MM.1S (cell line): ENCODE data around the gene ADGRV1.

ENCODE experiments used
- DNase-seq: peaks from one replicate; pipeline ENCODE4 v3.0.0-alpha.2; 2015
- H2AFZ ChIP-seq: fragments of 300-600 bp; sonication (generic); 2 replicates; pipeline ENCODE4 v1.6.0; 2016; ENCODE audit warnings: antibody characterized with exemption, low read length
- H3F3A ChIP-seq: fragments of 300-600 bp; sonication (generic); 2 replicates; pipeline ENCODE4 v1.6.1; 2016; ENCODE audit warnings: mild to moderate bottlenecking, antibody characterized with exemption, low read length, moderate library complexity, mixed read lengths; ENCODE audit not compliant: insufficient read depth
- H3K27ac ChIP-seq: fragments of 300-600 bp; sonication (generic); 2 replicates; pipeline ENCODE4 v1.5.1; 2016; ENCODE audit warnings: mild to moderate bottlenecking, low read length
- H3K27me3 ChIP-seq: fragments of 300-600 bp; sonication (generic); replicated peaks from 2 replicates; pipeline ENCODE4 v1.6.0; 2016; ENCODE audit warnings: low read length; ENCODE audit not compliant: insufficient read depth
- H3K36me3 ChIP-seq: fragments of 300-600 bp; sonication (generic); replicated peaks from 2 replicates; pipeline ENCODE4 v1.6.1; 2016; ENCODE audit warnings: mild to moderate bottlenecking, low read length, mixed read lengths; ENCODE audit not compliant: insufficient read depth
- H3K4me1 ChIP-seq: fragments of 300-600 bp; sonication (generic); 2 replicates; pipeline ENCODE4 v1.6.1; 2016; ENCODE audit warnings: low read length, mixed read lengths
- H3K4me2 ChIP-seq: fragments of 300-600 bp; sonication (generic); 2 replicates; pipeline ENCODE4 v1.6.0; 2016; ENCODE audit warnings: low read depth, low read length
- H3K4me3 ChIP-seq: fragments of 300-600 bp; sonication (generic); 2 replicates; pipeline ENCODE4 v1.5.1; 2016; ENCODE audit warnings: low read length, mixed read lengths
- H3K79me2 ChIP-seq: fragments of 300-600 bp; sonication (generic); 2 replicates; pipeline ENCODE4 v1.6.1; 2016; ENCODE audit warnings: mixed run types, low read length, mixed read lengths
- H3K9ac ChIP-seq: fragments of 300-600 bp; sonication (generic); 2 replicates; pipeline ENCODE4 v1.6.1; 2016; ENCODE audit warnings: low read length, mixed read lengths
- H3K9me2 ChIP-seq: fragments of 300-600 bp; sonication (generic); replicated peaks from 2 replicates; pipeline ENCODE4 v1.6.1; 2016; ENCODE audit warnings: mild to moderate bottlenecking, low read length, mixed read lengths; ENCODE audit not compliant: insufficient read depth
- H3K9me3 ChIP-seq: fragments of 300-600 bp; sonication (generic); replicated peaks from 2 replicates; pipeline ENCODE4 v1.6.1; 2016; ENCODE audit warnings: mild to moderate bottlenecking, low read length, mixed read lengths; ENCODE audit not compliant: insufficient read depth
- H4K20me1 ChIP-seq: fragments of 300-600 bp; sonication (generic); 2 replicates; pipeline ENCODE4 v1.6.1; 2016; ENCODE audit warnings: mild to moderate bottlenecking, low read length, moderate library complexity, mixed read lengths; ENCODE audit not compliant: insufficient read depth
- EZH2 ChIP-seq: fragments of 300-600 bp; sonication (generic); optimal IDR thresholded peaks from 2 replicates; pipeline ENCODE3; 2017; ENCODE audit warnings: low read depth, mild to moderate bottlenecking, antibody characterized with exemption, low read length, mixed read lengths
- EZH2phosphoT487 ChIP-seq: fragments of 300-600 bp; sonication (generic); IDR thresholded peaks from 2 replicates; pipeline ENCODE4 v1.6.1; 2018; ENCODE audit warnings: antibody characterized with exemption, low read length
- TF ChIP-seq, protein P1 (sequence below): fragments of 300-600 bp; sonication (generic); IDR thresholded peaks from 2 replicates; pipeline ENCODE4 v1.5.1; 2016; ENCODE audit warnings: antibody characterized with exemption, low read length, mixed read lengths

Gene ADGRV1

DNA sequence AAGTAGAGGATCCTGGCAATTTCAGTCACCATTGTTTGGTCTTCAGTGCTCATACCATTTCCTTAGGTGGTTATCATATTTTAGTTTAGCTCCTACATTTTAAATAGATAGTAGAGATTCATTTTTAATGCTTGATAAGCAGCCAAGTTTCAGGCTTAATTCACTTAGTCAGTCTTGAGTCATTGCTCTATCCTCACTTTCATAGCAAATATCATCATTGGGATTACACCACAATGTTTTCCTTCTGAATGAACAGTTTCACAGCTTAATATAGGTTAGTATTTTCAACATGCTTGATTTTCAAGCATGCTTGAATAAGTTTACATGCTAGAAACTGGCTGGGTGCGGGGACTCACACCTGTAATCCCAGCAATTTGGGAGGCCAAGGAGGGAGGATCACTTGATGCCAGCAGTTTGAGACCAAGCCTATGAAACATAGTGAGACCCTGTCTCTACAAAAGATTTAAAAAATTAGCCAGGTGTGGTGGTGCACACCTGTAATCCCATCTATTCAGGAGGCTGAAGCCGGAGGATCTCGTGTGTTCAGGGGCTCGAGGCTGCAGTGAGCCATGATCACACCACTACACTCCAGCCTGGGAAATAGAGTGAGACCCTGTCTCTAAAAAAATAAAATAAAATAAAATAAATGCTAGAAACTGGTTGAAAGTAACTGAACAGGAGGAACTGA lies 339.9 kb downstream of the ADGRV1 start:
- Histone ChIP-seq H3K9ac (no peak overlapping the region), H3K4me3 (no peak overlapping the region), H3K27ac (no peak overlapping the region), H3F3A (no peaks in the 10 kb centered on the region), H3K4me2 (no peak overlapping the region), H3K9me3 (no peaks in the 10 kb centered on the region), H3K36me3 (no peaks in the 10 kb centered on the region), H3K27me3 (no peaks in the 10 kb centered on the region), H4K20me1 (no peaks in the 10 kb centered on the region), H3K4me1 (no peaks in the 10 kb centered on the region), H3K9me2 (no peaks in the 10 kb centered on the region), H2AFZ (no peak overlapping the region), H3K79me2 (no peaks in the 10 kb centered on the region)
- DNase-seq, result no peak
- TF ChIP-seq EZH2 (no peak), EZH2phosphoT487 (no peak)
- TF ChIP-seq, protein P1, sequence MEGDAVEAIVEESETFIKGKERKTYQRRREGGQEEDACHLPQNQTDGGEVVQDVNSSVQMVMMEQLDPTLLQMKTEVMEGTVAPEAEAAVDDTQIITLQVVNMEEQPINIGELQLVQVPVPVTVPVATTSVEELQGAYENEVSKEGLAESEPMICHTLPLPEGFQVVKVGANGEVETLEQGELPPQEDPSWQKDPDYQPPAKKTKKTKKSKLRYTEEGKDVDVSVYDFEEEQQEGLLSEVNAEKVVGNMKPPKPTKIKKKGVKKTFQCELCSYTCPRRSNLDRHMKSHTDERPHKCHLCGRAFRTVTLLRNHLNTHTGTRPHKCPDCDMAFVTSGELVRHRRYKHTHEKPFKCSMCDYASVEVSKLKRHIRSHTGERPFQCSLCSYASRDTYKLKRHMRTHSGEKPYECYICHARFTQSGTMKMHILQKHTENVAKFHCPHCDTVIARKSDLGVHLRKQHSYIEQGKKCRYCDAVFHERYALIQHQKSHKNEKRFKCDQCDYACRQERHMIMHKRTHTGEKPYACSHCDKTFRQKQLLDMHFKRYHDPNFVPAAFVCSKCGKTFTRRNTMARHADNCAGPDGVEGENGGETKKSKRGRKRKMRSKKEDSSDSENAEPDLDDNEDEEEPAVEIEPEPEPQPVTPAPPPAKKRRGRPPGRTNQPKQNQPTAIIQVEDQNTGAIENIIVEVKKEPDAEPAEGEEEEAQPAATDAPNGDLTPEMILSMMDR, result no peak

DNA sequence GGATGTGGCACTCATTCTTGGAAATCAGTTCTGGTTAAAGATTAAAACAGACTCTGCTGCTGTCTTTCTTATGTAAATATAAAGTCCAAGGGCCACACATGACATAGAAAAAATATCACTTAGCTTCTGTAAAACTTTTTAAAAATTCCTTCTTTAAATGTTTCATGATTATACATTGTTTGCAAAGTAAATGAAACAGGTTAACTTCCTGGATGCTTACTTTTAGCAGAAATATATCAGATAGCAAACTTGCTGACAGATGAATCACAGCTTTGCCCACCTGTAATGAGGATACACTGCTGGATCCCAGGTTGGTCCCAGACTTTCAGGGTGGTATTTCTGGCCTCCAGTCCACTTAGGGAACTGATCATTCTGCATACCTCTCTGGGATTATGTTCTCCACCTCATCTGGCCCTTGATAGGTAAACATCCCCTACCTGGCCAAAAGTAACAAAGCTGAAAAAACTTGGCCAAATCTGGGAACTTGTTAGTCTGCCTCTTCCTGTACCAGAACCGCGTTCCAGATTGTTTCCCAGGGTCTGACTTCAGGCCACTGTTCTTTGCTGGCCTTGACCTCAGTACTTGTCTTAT lies 340.5 kb downstream of the ADGRV1 start:
- Histone ChIP-seq H3K27ac (no peak overlapping the region), H3K79me2 (no peaks in the 10 kb centered on the region), H3K4me1 (no peaks in the 10 kb centered on the region), H3F3A (no peaks in the 10 kb centered on the region), H3K27me3 (no peaks in the 10 kb centered on the region), H3K4me2 (no peak overlapping the region), H3K9me3 (no peaks in the 10 kb centered on the region), H3K9me2 (no peaks in the 10 kb centered on the region), H2AFZ (no peak overlapping the region), H3K9ac (no peak overlapping the region), H4K20me1 (no peaks in the 10 kb centered on the region), H3K36me3 (no peaks in the 10 kb centered on the region), H3K4me3 (no peak overlapping the region)
- no peak for DNase-seq
- TF ChIP-seq EZH2phosphoT487, result no peak
- TF ChIP-seq, protein P1, result no peak
- no peak for TF ChIP-seq EZH2

DNA sequence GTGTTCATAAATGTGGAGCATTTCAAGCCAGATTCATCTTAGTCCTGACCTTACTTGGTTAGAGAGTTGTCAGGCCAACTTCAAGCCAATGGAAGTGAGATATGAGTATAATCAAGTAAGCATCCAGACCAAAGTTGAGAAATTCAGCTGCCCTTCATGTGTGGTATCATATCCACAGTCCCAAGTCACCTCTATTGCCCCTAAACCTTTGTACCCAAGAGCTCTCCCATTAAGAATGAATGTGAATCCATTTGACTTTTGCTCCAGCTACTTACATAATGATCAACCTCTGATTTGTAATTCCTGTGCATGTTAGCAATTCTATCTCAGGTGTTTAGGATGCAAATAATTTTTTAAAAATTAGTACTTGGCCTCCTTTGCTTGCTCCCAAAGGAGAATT lies 342.7 kb downstream of the ADGRV1 start:
- H3K9ac ChIP-seq, result no peak overlapping the region
- H3F3A ChIP-seq, result no peaks in the 10 kb centered on the region
- H3K4me2 ChIP-seq, result no peak overlapping the region

More for the DNA sequence above, 342.7 kb downstream of the ADGRV1 start:
- no peaks in the 10 kb centered on the region for H3K9me2 ChIP-seq
- no peak overlapping the region for H3K27ac ChIP-seq
- TF ChIP-seq, protein P1, result no peak
- TF ChIP-seq EZH2phosphoT487, result no peak
- no peak for TF ChIP-seq EZH2
- no peaks in the 10 kb centered on the region for H3K9me3 ChIP-seq
- H2AFZ ChIP-seq, result no peak overlapping the region
- no peaks in the 10 kb centered on the region for H3K36me3 ChIP-seq
- H3K79me2 ChIP-seq, result no peaks in the 10 kb centered on the region
- no peaks in the 10 kb centered on the region for H3K4me1 ChIP-seq
- H3K4me3 ChIP-seq, result no peak overlapping the region
- DNase-seq, result no peak
- no peaks in the 10 kb centered on the region for H3K27me3 ChIP-seq
- H4K20me1 ChIP-seq, result no peaks in the 10 kb centered on the region
